GM18520 (cell line): Measurements from ENCODE around the gene EYA4.

Source experiments
- ATAC-seq: cut with Tn5 transposase; IDR thresholded peaks from one replicate; pipeline ENCODE4 v1.9.1; 2021; ENCODE audit not compliant: unreplicated experiment

Gene EYA4

GRCh38 chr6:133435065-133435728 lies 194.0 kb downstream of the EYA4 start:
- no peak for ATAC-seq

DNA sequence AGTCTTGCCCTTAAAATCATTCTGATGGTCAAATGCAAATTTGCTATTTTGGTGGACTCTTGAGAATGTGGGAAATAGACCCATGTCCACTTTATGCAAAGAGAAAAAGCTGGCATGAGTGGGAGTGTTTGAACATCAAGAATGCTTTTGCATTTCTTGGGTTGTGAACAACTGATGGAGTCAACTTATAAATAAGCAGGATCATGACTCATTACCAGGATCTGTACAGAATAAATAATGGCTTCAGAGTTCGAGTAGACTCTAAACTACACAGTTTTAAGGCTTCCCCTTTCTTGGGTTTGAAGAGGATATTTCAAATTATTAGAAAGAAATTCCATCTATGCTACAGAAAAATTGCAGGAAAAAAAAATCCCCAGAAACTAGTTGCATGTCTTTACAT lies 195.5 kb downstream of the EYA4 start:
- ATAC-seq = no peak

- no peak for ATAC-seq
Measured at GRCh38 chr6:133441491-133441890, 200.3 kb downstream of the EYA4 start.

DNA sequence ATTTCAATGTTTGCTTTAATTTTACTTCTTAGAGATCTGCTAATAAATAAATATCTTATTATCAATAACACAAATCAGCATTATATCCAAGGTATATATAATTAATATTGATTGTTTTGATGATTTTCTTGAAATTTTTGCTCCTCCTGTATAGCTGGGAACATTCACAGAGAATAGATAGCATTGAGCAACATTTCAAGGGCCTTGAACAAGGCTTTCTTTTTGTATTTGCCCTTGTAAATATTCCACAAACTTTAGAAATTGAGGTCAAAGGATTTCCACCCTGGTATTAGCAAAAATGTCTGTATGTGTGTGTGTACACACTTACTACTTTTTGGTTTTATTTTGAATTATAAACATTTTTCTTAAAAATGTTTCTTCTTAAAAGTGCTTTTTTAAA lies 205.6 kb downstream of the EYA4 start:
- ATAC-seq = no peak

DNA sequence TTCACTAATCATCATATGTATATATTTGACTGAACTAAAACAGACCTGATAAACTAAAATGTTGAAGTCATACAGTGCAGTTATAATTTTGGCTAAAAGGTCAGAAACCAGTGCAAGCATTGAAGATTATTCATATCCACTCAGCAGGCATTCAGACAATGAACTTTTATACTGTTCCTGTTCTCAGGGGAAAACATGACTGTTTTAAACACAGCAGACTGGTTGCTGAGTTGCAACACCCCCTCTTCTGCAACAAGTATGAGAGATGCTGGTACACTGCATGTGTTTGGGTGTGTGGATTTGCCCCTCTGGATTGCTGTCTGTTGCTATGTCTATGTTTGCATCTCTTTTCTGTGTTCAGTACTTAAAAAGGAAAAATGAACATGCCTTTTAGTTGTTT lies 206.8 kb downstream of the EYA4 start:
- no peak for ATAC-seq

- no peak for ATAC-seq
Measured at GRCh38 chr6:133456439-133456838, 215.3 kb downstream of the EYA4 start.

- ATAC-seq = no peak
Measured at GRCh38 chr6:133456944-133457343, 215.8 kb downstream of the EYA4 start.

DNA sequence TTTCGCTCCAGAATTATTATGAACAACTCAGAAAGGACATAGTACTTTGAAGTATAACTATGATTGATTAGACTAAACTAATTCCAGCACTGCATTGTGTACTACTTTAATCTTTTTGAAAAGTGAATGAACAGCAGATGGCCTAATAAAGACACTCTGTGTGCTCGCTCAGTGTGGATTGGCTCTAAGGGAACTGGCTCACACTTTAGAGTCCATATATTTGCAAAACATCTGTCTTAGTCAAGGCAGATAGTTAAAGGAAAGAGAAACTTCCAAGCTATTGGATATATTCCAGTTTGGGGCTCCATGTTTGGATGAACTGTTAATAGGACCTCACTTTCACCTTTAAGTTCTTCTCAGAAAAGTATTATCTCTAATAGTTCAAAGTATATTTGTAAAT lies 218.9 kb downstream of the EYA4 start:
- no peak for ATAC-seq

- no peak for ATAC-seq
Measured at GRCh38 chr6:133463790-133464189, 222.6 kb downstream of the EYA4 start.

- ATAC-seq = no peak
Measured at GRCh38 chr6:133466680-133467079, 225.5 kb downstream of the EYA4 start.

DNA sequence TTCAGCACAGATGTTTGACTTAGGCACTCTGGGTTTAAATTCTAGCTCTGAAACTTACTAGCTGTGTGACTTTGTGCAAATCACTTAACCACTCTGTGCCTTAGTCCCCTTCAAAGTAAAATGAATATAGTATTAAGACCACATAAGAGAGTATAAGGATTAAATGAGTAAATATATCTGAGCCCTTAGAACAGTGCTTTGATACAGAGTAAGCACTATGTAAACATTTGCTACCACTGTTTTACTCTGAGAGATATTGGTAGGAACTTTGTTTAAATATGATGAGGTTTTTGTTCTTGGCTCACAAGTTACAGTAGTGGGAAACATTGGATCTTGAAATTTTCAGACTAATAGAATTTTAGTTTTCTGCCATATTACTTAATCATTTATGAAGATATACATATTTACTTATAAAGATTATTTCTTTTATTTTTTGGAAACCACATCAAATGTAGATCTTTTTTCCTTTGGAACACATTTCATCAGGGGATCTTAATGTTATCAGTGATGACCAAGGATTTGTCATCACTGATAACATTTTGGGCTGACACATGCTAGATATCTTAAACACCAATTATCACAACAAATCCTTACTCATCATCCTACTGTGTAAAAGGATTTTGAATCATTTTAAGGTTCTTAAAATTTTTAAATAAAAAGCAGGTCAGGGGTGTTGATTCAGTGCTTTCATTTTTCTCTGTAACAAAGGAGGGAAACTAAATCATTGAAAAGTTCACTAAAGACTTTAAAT lies 226.2 kb downstream of the EYA4 start:
- ATAC-seq = no peak

DNA sequence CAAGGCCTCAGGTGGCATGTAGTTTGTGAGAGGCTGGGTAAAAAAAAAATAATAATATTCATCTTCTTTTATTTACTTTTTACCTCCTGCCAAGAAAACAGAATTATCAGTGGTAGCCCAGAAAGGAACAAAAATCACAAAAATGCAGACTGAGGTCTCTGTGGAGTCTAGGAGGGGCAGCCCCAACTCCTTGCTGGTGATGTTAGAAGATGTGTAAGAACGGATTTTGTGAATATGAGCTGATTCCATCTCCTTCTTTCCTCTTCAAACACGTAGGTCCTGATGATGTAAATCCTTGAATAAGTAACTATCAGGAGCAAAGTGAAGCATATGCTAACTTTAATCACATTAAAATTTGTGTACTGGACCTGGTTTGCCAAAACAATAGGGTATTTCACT lies 226.8 kb downstream of the EYA4 start:
- no peak for ATAC-seq

- no peak for ATAC-seq
Measured at GRCh38 chr6:133468591-133468990, 227.4 kb downstream of the EYA4 start.

GRCh38 chr6:133474516-133474915 lies 233.4 kb downstream of the EYA4 start:
- no peak for ATAC-seq

DNA sequence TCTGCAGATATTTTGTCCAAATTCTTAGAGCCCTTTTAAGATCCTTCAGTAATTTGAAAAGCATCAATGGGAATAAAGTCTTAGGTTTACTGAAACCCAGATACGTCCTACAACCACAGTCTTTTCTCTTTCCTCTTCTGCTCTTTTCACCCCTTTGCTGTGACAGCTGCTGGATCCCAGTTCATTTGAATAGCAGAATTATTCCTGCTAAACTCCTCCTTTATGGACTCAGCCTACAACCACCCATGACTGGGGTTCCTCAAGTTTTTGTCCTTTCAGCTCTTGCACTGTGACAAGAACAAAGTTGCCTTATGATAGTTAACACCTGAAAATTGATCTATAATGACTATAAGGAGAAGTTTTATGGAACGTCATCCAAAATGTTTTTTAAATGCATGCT lies 237.5 kb downstream of the EYA4 start:
- no peak for ATAC-seq

DNA sequence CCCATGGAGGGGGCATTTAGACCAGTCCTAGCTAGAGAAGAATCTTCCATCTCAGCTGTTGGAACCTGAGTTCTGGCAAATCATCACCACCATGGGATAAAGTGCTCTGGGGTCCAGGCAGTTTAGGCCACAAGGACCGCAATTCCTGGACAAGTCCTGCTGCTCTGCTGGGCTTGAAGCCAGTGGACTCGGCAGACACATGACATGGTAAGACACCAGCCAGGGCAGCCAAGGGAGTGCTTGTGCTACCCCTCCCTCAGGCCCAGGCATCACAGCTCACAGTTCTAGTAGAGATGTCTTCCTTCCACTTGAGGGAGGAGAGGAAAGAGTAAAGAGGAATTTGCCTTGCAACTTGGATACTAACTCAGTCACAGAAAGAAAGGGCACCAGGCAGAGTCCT lies 246.0 kb downstream of the EYA4 start:
- no peak for ATAC-seq

DNA sequence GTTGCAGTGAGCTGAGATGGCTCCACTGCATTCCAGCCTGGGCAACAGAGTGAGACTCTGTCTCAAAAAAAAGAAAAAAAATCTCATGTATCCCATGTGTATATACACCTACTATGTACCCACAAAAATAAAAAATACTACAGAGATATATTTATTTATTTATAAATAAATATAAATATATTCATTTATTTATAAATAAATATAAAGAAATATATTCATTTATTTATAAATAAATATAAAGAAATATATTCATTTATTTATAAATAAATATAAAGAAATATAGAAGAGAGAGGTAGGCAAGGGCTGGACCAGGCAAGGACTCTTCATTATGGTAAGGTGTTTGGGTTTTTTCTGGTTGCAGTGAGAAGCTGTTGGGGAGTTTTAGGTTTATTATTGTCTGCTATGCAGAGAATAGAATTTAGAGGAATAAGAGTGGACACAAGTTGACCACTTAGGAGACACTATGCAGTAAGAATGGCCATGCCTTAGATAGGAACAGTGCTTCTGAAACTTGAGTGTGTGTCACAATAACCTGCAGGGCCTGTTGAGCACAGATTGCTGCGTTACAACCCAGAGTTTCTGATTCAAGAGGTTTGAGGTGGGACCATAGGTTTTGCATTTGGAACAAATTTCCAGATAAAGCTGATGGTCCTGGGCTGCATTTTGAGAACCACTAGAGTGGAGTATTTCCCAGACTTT lies 254.2 kb downstream of the EYA4 start:
- ATAC-seq = no peak

DNA sequence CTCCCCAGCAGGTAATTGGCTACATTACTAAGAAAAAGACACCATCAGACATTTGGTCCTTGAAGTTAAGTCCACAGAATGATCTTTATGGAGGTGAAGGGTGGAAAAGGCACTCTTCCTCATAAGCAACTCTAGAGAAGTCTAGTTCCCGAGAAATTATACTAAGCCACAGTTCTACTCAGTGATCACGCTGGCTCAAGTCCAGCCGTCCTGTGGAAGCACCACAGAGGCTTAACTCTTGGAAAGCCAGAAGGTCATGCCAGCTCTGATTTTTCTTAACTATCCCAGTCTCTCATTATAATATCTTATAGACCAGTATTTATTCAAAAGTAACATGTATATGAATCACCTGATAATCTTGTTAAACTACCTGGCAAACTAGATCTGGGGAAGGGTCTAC lies 258.5 kb downstream of the EYA4 start:
- no peak for ATAC-seq

GRCh38 chr6:133501675-133502270 lies 260.6 kb downstream of the EYA4 start:
- no peak for ATAC-seq

DNA sequence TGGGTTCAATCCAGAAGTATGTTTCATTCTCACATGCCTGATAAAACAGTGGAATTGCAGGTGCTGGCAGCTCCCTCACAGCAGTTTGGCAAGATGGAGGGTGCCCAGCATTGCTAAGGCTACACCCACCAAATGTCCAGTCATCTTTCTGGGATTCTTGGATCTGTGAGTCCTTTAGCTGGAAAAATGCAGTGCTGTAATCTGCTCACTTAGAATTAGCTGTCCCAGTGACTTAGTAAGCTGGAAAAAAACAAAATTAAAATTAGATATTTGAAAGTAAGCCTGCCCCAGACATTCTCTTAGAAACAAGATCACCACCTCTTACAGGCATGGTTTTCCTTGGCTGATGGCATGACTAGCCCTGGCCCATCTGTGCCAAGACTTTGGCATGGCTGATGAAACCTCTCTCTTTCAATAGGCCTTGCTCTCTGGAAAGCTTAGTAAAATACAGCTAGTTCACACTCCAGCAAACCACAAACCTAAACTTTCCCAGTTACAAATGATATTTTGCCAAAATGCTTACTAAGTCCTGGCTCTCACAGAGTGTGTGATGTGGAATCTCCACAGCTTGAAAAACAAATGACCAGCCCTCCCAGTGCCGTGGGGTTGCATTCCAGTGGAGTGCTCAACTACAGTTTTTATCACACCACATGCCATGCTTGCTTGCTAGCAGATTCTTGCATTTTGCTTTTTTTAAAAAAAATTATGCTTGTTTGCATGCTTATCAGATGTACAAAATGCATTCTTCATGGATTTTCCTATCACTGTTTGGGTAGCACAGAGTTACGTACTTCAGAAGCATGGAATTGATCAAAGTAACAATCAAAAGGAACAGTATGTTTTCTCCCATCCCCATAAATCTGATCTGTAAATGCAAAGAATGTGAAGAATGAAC lies 261.5 kb downstream of the EYA4 start:
- ATAC-seq = no peak

- no peak for ATAC-seq
Measured at GRCh38 chr6:133503336-133503729, 262.2 kb downstream of the EYA4 start.
